WTC11 (cell line): ENCODE data around the gene COMMD4. TPM values are rescaled to one million over a fixed set of nuclear protein-coding genes. Genes with fewer than 3 reads are reported as not detected.
"Not testable (repeated sequence)": the region's sequence is repeated elsewhere in the genome, so short reads cannot be mapped to it uniquely, and the experiment has no call there.

Experiments
- ATAC-seq: fragments of 200-7000 bp; cut with Tn5 transposase; 2 replicates; pipeline ENCODE4 v1.10.0; 2021; ENCODE audit warnings: mild to moderate bottlenecking, moderate library complexity
- CTCF ChIA-PET: fragments of 300-600 bp; sonication (Branson Sonifier 250); formaldehyde crosslinking; loops from one replicate; lab custom pipeline; 2021; ENCODE audit warnings: antibody characterized with exemption; lab: Charles Lee
- POLR2A ChIA-PET: fragments of 350-600 bp; sonication (Branson Sonifier 250); formaldehyde crosslinking; loops from one replicate; lab custom pipeline; 2021; ENCODE audit warnings: antibody characterized with exemption; lab: Charles Lee
- DNase-seq: peaks from one replicate; pipeline ENCODE4 v3.0.0; 2021; ENCODE audit warnings: low spot score
- H3K27ac Mint-ChIP-seq: 2 replicates; pipeline ENCODE4 v1.8.0; 2021; ENCODE audit warnings: mixed read lengths
- H3K27me3 Mint-ChIP-seq: 2 replicates; pipeline ENCODE4 v1.8.0; 2021; ENCODE audit warnings: low read depth, mild to moderate bottlenecking, moderate library complexity, mixed read lengths
- H3K36me3 Mint-ChIP-seq: 2 replicates; pipeline ENCODE4 v1.8.0; 2021; ENCODE audit warnings: mixed read lengths
- H3K4me1 Mint-ChIP-seq: 2 replicates; pipeline ENCODE4 v1.8.0; 2022; ENCODE audit warnings: mixed read lengths
- H3K4me3 Mint-ChIP-seq: 2 replicates; pipeline ENCODE4 v1.8.0; 2021; ENCODE audit warnings: mild to moderate bottlenecking, moderate library complexity, mixed read lengths
- H3K9me3 Mint-ChIP-seq: 2 replicates; pipeline ENCODE4 v1.8.0; 2021; ENCODE audit warnings: mixed read lengths
- AFF4 ChIP-seq: sonication (generic); formaldehyde crosslinking; IDR thresholded peaks from 2 replicates; pipeline ENCODE4 v1.8.1; 2023; ENCODE audit warnings: mild to moderate bottlenecking, missing genetic modification reagents, borderline replicate concordance
- ATF1 ChIP-seq: sonication (generic); formaldehyde crosslinking; IDR thresholded peaks from 2 replicates; pipeline ENCODE4 v1.8.1; 2023; ENCODE audit warnings: mild to moderate bottlenecking, moderate library complexity, missing genetic modification reagents
- FOXJ3 ChIP-seq: sonication (generic); formaldehyde crosslinking; IDR thresholded peaks from 2 replicates; pipeline ENCODE4 v1.9.0; 2021; ENCODE audit warnings: missing genetic modification reagents, mild to moderate bottlenecking, borderline replicate concordance
- FOXK1 ChIP-seq: sonication (generic); formaldehyde crosslinking; IDR thresholded peaks from 2 replicates; pipeline ENCODE4 v1.8.0; 2022; ENCODE audit warnings: mild to moderate bottlenecking, moderate library complexity, missing genetic modification reagents
- GTF2I ChIP-seq: fragments of 250-450 bp; sonication (Bioruptor Pico); conservative IDR thresholded peaks from 2 replicates; pipeline ENCODE4 v1.4.0; 2021; ENCODE audit warnings: mild to moderate bottlenecking
- JAZF1 ChIP-seq: fragments of 250-450 bp; sonication (Bioruptor Pico); IDR thresholded peaks from 2 replicates; pipeline ENCODE4 v1.9.0; 2021; ENCODE audit warnings: moderate library complexity, mild to moderate bottlenecking, inconsistent platforms
- RELA ChIP-seq: sonication (generic); formaldehyde crosslinking; IDR thresholded peaks from 2 replicates; pipeline ENCODE4 v1.8.1; 2022; ENCODE audit warnings: missing genetic modification reagents, mild to moderate bottlenecking, borderline replicate concordance
- RORB ChIP-seq: fragments of 250-450 bp; sonication (Bioruptor Pico); IDR thresholded peaks from 2 replicates; pipeline ENCODE4 v1.9.0; 2021; ENCODE audit warnings: mild to moderate bottlenecking
- ZNF396 ChIP-seq: fragments of 250-450 bp; sonication (Bioruptor Pico); IDR thresholded peaks from 2 replicates; pipeline ENCODE4 v1.8.0; 2021; ENCODE audit warnings: mild to moderate bottlenecking, moderate library complexity, borderline replicate concordance
- total RNA-seq: library from RNA; stranded (reverse); gene quantifications from 3 replicates; pipeline ENCODE4 v1.2.3, GENCODE V29; 2021
- TF ChIP-seq, protein P1 (sequence below): fragments of 250-450 bp; sonication (Bioruptor Pico); IDR thresholded peaks from 2 replicates; pipeline ENCODE4 v1.9.0; 2021; ENCODE audit warnings: mild to moderate bottlenecking
- TF ChIP-seq, protein P2 (sequence below): fragments of 250-450 bp; sonication (Bioruptor Pico); IDR thresholded peaks from 2 replicates; pipeline ENCODE4 v1.9.0; 2021; ENCODE audit warnings: mild to moderate bottlenecking

Gene COMMD4
- total RNA-seq, 1 experiment from 2014 or later: 140 TPM

GRCh38 chr15:75339531-75340240 is 3.8 kb downstream of the COMMD4 start:
- POLR2A ChIA-PET: no interaction called here
- CTCF ChIA-PET: interaction anchor here (1.9 kb wide), 1 partner anchor 28 kb away, joined by 5 read pairs; the partner anchor contains the start of gene MAN2C1
- peaks cover 5% of the 10 kb centered on the region; the same call in 1 of the 2 replicates for H3K36me3 Mint-ChIP-seq
- H3K9me3 Mint-ChIP-seq: no peaks in the 10 kb centered on the region
- ATAC-seq (no peak), DNase-seq (no peak)
- H3K4me3 Mint-ChIP-seq: no peak overlapping the region
- TF ChIP-seq RELA (CRISPR knock-in tag): no peak
- no peak for TF ChIP-seq ATF1 (CRISPR knock-in tag)
- no peak overlapping the region for H3K27ac Mint-ChIP-seq
- H3K4me1 Mint-ChIP-seq: peaks cover 13% of the 10 kb centered on the region
- peaks cover 4% of the 10 kb centered on the region; the same call in 1 of the 2 replicates for H3K27me3 Mint-ChIP-seq

GRCh38 chr15:75342221-75342620 is 6.4 kb downstream of the COMMD4 start:
- Mint-ChIP-seq H3K27me3 (peaks cover 16% of the 10 kb centered on the region), H3K27ac (no peak overlapping the region), H3K36me3 (peaks cover 5% of the 10 kb centered on the region; the same call in 1 of the 2 replicates), H3K4me1 (0 out of 2 replicates have a peak, but pooled peaks cover 4% of the 10 kb centered on the region), H3K9me3 (no peaks in the 10 kb centered on the region), H3K4me3 (no peak overlapping the region)
- TF ChIP-seq FOXJ3: no peak
- TF ChIP-seq JAZF1 (CRISPR knock-in tag): no peak
- no peak for TF ChIP-seq ZNF396 (CRISPR knock-in tag)
- TF ChIP-seq, protein P1, sequence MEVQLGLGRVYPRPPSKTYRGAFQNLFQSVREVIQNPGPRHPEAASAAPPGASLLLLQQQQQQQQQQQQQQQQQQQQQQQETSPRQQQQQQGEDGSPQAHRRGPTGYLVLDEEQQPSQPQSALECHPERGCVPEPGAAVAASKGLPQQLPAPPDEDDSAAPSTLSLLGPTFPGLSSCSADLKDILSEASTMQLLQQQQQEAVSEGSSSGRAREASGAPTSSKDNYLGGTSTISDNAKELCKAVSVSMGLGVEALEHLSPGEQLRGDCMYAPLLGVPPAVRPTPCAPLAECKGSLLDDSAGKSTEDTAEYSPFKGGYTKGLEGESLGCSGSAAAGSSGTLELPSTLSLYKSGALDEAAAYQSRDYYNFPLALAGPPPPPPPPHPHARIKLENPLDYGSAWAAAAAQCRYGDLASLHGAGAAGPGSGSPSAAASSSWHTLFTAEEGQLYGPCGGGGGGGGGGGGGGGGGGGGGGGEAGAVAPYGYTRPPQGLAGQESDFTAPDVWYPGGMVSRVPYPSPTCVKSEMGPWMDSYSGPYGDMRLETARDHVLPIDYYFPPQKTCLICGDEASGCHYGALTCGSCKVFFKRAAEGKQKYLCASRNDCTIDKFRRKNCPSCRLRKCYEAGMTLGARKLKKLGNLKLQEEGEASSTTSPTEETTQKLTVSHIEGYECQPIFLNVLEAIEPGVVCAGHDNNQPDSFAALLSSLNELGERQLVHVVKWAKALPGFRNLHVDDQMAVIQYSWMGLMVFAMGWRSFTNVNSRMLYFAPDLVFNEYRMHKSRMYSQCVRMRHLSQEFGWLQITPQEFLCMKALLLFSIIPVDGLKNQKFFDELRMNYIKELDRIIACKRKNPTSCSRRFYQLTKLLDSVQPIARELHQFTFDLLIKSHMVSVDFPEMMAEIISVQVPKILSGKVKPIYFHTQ (CRISPR knock-in tag): no peak
- TF ChIP-seq RORB: no peak
- no peak for TF ChIP-seq GTF2I (CRISPR knock-in tag)
- TF ChIP-seq, protein P2, sequence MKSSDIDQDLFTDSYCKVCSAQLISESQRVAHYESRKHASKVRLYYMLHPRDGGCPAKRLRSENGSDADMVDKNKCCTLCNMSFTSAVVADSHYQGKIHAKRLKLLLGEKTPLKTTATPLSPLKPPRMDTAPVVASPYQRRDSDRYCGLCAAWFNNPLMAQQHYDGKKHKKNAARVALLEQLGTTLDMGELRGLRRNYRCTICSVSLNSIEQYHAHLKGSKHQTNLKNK (CRISPR knock-in tag): no peak
- no peak for ATAC-seq
- DNase-seq: no peak
- POLR2A ChIA-PET: no interaction called here
- CTCF ChIA-PET: no interaction called here

DNA sequence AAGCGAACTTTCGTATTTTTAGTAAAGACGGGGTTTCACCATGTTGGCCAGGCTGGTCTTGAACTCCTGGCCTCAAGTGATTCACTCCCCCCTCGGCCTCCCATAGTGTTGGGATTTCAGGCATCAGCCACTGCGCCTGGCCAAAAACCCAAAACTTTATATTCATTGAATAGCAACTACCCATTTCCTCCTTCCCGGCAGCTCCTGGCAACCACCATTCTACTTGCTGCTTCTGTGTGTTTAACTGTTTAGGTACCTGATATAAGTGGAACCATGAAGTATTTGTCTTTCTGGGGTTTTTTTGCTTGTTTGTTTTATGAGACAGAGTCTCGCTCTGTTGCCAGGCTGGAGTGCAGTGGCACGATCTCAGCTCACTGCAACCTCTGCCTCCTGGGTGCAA is 8.1 kb downstream of the COMMD4 start:
- ChIA-PET POLR2A (interaction anchor here (0.6 kb wide), 1 partner anchor 37 kb away, joined by 3 read pairs; no protein-coding TSS in a partner anchor), CTCF (interaction anchor here (2.1 kb wide), 1 partner anchor 24 kb away, joined by 7 read pairs; the partner anchor contains the start of gene MAN2C1)
- H3K9me3 Mint-ChIP-seq, H3K4me3 Mint-ChIP-seq, H3K36me3 Mint-ChIP-seq, H3K4me1 Mint-ChIP-seq, DNase-seq, ATAC-seq: not testable (repeated sequence)
- H3K27ac Mint-ChIP-seq: peak overlapping the region; percentile 30; the same call in 1 of the 2 replicates
- peaks cover 24% of the 10 kb centered on the region for H3K27me3 Mint-ChIP-seq

GRCh38 chr15:75346796-75347221 is 10.9 kb downstream of the COMMD4 start, which contains the start of gene NEIL1:
NEIL1 (plus strand) TSS chr15:75347039; CDS start chr15:75348906, 1,867 bp downstream.
- POLR2A ChIA-PET: interaction anchor here (3.1 kb wide), 1 partner anchor 21 kb away, joined by 14 read pairs; the partner anchor contains the start of gene MAN2C1
- peak within 1 kb of the TSS; percentile 84 for H3K4me3 Mint-ChIP-seq
- DNase-seq: no peak
- H3K36me3 Mint-ChIP-seq: no peaks in the 10 kb centered on the region
- TF ChIP-seq AFF4 (CRISPR knock-in tag) (no peak), FOXK1 (CRISPR knock-in tag) (0 out of 2 replicates have a peak, but pooled peaks have one; percentile 33)
- CTCF ChIA-PET: interaction anchor here (2.0 to 3.9 kb wide), 2 partner anchors 21 to 39 kb away, joined by 7 to 25 read pairs; partner anchors contain the start of gene MAN2C1
- H3K27me3 Mint-ChIP-seq: peaks cover 35% of the 10 kb centered on the region
- no peaks in the 10 kb centered on the region for H3K9me3 Mint-ChIP-seq
- peak; percentile 11 for ATAC-seq
- peaks cover 9% of the 10 kb centered on the region for H3K4me1 Mint-ChIP-seq
- H3K27ac Mint-ChIP-seq: no peak within 1 kb of the TSS
